GM10266 (cell line): Measurements from ENCODE around the gene EIF3B.

Experiments
- DNase-seq: peaks from one replicate; pipeline ENCODE4 v3.0.0; 2012; ENCODE audit errors: extremely low spot score
- TF ChIP-seq, protein P1 (sequence below): IDR thresholded peaks from 2 replicates; pipeline ENCODE4 v1.5.1; 2012; ENCODE audit warnings: mild to moderate bottlenecking, low read depth; ENCODE audit not compliant: control insufficient read depth, insufficient read depth; ENCODE audit errors: missing control alignments

The EIF3B gene

DNA sequence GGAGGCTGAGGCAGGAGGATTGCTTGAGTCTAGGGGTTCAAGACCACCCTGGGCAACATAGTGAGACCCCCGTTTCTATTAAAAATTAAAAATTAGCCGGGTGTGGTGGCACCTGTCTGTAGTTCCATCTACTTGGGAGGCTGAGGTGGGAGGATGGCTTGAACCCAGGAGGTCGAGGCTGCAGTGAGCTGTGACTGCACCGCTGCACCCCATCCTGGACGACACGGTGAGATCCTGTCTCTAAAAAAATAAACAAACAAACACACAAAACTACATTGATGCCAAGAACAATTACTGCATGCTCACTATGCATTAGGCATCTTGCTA, 48.0 kb downstream of the EIF3B start:
- DNase-seq = no peak
- TF ChIP-seq, protein P1, sequence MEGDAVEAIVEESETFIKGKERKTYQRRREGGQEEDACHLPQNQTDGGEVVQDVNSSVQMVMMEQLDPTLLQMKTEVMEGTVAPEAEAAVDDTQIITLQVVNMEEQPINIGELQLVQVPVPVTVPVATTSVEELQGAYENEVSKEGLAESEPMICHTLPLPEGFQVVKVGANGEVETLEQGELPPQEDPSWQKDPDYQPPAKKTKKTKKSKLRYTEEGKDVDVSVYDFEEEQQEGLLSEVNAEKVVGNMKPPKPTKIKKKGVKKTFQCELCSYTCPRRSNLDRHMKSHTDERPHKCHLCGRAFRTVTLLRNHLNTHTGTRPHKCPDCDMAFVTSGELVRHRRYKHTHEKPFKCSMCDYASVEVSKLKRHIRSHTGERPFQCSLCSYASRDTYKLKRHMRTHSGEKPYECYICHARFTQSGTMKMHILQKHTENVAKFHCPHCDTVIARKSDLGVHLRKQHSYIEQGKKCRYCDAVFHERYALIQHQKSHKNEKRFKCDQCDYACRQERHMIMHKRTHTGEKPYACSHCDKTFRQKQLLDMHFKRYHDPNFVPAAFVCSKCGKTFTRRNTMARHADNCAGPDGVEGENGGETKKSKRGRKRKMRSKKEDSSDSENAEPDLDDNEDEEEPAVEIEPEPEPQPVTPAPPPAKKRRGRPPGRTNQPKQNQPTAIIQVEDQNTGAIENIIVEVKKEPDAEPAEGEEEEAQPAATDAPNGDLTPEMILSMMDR = no peak

DNA sequence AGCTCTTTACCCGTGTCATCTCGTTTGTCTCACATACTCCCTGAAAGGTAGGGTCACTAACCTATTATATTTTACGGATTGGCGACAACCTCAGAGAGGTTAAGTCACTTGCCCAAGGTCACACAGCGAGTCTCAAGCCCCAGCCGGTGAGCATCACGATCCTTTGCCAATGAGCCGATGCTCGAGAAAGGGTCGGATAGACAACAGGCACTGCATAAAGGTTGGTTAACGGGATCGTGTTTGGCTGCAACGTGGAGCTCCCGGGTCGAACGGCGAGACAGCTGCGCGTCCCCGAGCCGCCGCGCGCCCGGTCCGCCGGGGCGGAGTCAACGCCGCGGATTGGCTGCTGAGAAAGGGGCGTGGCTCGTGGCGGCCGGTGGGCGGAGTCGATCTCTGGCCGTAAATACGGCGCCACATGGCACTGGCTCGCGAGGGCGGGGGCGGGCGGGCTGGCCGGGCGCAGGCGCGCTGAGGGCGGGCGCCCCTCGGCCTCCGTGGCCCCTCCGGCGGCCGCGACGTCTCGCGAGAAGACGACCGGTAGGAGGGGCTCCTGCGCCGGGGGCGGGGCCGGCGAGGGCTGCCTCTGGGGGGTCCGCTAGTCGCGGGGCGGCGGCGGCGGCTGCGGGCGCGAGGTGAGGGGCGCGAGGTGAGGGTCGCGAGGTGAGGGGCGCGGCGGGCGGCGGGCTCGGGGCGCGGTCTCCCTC, 48.5 kb downstream of the EIF3B start, which contains the start of gene CHST12:
TSS of gene CHST12 (plus strand) at position 598 of the 704 bp plus-strand sequence. CDS start 29,029 bp downstream, outside the sequence.
- peak; percentile 99 for DNase-seq
- TF ChIP-seq, protein P1 = no peak

DNA sequence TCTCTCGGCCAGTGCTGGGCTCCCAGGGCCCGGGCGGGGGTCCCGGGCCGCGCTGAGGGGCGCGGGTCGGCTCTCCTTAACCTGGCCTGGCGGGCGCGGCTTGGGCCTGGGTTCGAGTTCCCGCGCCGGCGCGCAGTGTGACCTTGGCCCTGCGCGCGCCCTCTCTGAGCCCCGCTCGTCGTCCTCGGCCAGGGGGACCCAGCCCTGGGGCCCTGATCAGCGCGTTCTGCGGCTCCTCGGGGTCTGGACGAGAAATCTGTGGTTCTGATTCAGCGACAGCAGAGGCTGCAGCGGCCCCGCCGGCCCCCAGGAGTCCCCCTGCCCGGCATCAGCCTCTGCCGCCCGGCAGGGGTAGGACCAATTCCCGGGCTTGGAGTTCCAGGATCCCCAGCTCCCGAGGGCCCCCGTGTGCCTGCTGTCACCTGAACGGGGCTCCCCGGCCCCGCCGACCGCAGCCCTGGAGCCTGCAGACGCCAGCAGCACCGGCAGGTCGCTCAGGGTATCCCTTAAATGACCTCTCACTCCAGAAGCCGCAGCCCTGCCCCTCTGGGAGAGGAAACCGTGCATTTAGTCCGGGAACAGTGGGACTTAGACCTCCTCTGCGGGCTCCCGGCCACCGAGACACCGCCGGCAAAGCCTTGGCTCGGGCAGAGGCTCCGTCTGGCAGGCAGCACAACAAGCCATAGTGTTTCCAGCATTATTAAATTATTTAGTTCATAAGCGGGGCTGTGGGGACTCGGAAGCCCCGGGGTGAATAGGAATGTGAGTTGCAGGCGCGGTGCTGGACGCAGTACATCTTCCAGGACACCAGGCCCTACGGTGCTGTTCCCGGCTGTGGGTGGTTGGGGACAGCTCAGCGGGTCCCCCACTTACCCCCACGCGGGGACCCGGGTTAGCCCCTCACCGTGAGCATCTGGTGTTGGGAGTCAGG, 49.4 kb downstream of the EIF3B start:
- TF ChIP-seq, protein P1 = no peak
- DNase-seq = peak; percentile 56

DNA sequence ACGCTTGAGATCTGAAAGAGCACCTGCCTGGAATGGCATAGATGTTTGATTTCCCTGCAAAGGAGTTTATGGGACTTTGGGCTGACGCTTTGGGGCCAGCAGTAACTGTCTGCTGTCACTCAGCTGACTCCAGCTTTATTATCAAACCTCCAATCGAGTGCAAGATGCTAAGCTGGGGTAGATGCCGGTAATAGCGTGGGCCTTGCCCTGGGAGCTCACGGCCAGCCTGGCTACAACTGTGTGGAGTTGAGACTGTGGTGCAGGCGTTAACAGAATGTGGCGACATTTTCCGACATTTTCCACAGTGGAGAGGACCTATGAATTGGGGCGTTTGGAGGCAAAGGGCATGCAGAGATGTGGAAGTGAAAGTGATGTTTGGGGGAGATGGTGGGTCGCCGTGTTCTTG, 50.1 kb downstream of the EIF3B start:
- TF ChIP-seq, protein P1 = no peak
- DNase-seq = no peak

DNA sequence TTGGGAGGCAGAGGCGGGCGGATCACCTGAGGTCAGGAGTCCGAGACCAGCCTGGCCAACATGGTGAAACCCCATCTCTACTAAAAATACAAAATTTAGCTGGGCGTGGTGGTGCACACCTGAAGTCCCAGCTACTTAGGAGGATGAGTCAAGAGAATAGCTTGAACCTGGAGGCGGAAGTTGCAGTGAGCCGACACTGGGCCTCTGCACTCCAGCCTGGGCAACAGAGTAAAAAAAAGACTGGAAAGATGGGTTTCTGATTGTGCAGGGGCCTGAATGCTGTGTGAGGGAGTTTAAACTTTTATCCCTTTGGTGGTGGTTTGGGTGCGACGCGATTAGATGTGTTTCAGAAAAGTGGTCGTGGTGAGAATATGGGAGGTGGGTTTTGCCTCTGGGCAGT, 50.6 kb downstream of the EIF3B start:
- DNase-seq = no peak
- TF ChIP-seq, protein P1 = no peak

DNA sequence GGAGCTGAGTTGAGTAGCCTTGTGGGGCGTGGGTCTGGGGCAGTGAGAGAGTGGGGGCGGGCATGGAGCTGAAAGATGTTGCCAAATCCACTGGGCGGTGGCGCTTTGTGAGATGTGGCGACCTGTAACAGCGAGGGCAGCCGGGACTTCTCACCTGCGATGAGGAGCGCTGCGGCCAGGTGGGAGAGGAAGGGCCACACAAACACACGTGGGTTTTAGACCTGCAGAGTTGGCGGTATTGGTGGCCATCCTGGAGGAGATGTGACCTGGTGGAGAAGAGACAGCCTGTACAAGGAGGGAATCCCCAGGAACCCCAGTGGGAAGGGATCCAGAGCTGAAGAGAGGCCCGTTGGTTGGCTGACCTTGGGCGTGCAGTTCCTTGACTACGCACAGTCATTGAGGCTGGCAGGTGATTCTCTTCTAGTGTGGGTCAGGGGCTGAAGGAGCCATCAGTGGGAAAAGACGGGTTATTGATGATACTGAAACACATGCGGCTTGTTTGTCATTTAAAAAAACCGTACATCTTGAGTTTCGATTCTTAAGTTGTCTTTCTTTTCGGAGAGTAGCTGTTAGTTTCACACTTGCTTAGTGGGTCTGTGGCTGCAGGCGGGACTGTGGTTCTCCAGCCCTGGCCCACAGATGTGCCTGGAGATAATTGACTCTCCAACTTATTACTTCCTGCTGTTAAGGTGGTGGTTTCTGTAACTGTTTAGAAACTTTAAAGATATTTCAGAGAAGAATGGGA, 51.1 kb downstream of the EIF3B start:
- DNase-seq = peak; percentile 85
- TF ChIP-seq, protein P1 = no peak
